Transverse colon (tissue), 4 donors: ENCODE measurements around the gene SIM2. TPM values are rescaled to one million over a fixed set of nuclear protein-coding genes. Genes with fewer than 3 reads are reported as not detected.

Experiments
- DNase-seq: peaks from one replicate; pipeline ENCODE4 v3.0.0-alpha.2; 2019
- H3K27ac ChIP-seq, 4 donors: fragments of 200-600 bp; sonication (generic); 2 replicates each; pipeline ENCODE4 v1.5.1; 2016 to 2018; ENCODE audit warnings: inconsistent platforms in 4 of 4
- H3K27me3 ChIP-seq: fragments of 200-600 bp; sonication (generic); 2 replicates; pipeline ENCODE4 v1.5.1; 2017; ENCODE audit warnings: inconsistent platforms
- H3K36me3 ChIP-seq, 4 donors: fragments of 200-600 bp; sonication (generic); 2 replicates each; pipeline ENCODE4 v1.5.1; 2017 to 2019; ENCODE audit warnings: inconsistent platforms in 4 of 4
- H3K4me1 ChIP-seq, 4 donors: fragments of 200-600 bp; sonication (generic); 2 replicates each; pipeline ENCODE4 v1.5.1; 2017 to 2020; ENCODE audit warnings: inconsistent platforms in 4 of 4
- H3K4me3 ChIP-seq, 4 donors: fragments of 200-600 bp; sonication (generic); 1 replicate in 1 of 4; 2 replicates in 3 of 4; pipeline versions ENCODE4 v1.5.1 to v1.6.1; 2017 to 2019; ENCODE audit warnings: inconsistent platforms in 4 of 4
- H3K9me3 ChIP-seq, 2 donors: fragments of 200-600 bp; sonication (generic); 2 replicates each; pipeline ENCODE4 v1.5.1; 2017 to 2019; ENCODE audit warnings: inconsistent platforms in 2 of 2
- EP300 ChIP-seq: sonication (generic); formaldehyde crosslinking; IDR thresholded peaks from one replicate; pipeline ENCODE4 v1.6.1; 2017; ENCODE audit warnings: antibody characterized with exemption, low read depth
- POLR2A ChIP-seq: fragments of 450-650 bp; IDR thresholded peaks from one replicate; pipeline ENCODE4 v1.6.1; 2016; ENCODE audit warnings: antibody characterized with exemption, mild to moderate bottlenecking, moderate library complexity
- POLR2AphosphoS5 ChIP-seq, 3 donors: sonication (generic); formaldehyde crosslinking; IDR thresholded peaks; one replicate each; pipeline ENCODE4 v1.6.1; 2016; ENCODE audit warnings: antibody characterized with exemption in 3 of 3
- WGBS, 2 donors: methylation state at CpG; one replicate each; pipeline ENCODE4 v1.1.5; 2018; ENCODE audit warnings: low coverage in 1 of 2; 5-methylcytosine and 5-hydroxymethylcytosine counted together
- in situ Hi-C, 4 donors: fragments of 200-750 bp; cut with MboI; loops; one replicate each; pipeline versions ENCODE4 v1.15.0 to v1.15.1; 2017; ENCODE audit warnings: low sequenced_read_pairs in 3 of 4, low pct_ligation_motif_present in 1 of 4, low pct_unique_long_range_greater_than_20kb in 1 of 4
- intact Hi-C: fragments of 100-400 bp; cut with DNase I; formaldehyde crosslinking; loops from one replicate; pipeline ENCODE4 v1.15.1; 2023; ENCODE audit warnings: low total_unique reads
- total RNA-seq, 4 donors: library from RNA; depleted of rRNA; stranded (reverse); fragments of >200 nt; gene quantifications; one replicate each; pipeline ENCODE4 v1.1.0, GENCODE V29; 2016
- TF ChIP-seq, protein P1 (sequence below), 5 experiments: fragments of 200-600 bp in 3 of 5; fragments of 450-650 bp in 2 of 5; sonication (generic) in 3 of 5; IDR thresholded peaks; 1 replicate in 2 of 5; 2 replicates in 3 of 5; pipeline ENCODE4 v1.5.1; 2016 to 2017; ENCODE audit warnings: antibody characterized with exemption in 5 of 5, inconsistent platforms in 3 of 5, mild to moderate bottlenecking in 2 of 5, moderate library complexity in 1 of 5

SIM2 gene
- total RNA-seq, 4 donors from 2014 or later = 0.32 TPM; not detected in 3

DNA sequence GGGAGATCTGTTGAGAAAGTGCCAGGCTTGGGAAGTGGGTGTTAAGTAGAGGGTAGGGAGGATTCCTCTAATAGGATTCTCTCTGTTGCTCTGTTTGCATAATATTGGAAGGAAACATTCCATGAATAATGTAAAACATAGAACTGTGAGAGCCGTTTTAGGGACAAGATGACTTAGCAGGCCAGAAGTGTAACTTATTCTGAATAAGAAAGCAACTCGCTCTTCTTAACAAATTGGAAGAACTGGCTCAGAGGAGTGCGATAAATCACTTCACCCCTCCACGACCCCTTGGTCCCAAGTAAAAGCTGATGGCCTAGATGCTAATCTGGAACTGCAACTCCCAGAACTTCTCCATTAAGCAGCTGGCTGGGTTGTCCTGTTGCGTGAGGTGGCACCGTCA lies 19.1 kb downstream of the SIM2 start:
- Histone ChIP-seq H3K4me3 (no peak overlapping the region), H3K4me1 (peaks cover 0 to 14% (median 6%) of the 10 kb centered on the region in 4 donors), H3K9me3 (no peaks in the 10 kb centered on the region), H3K27me3 (peaks cover 54% of the 10 kb centered on the region), H3K36me3 (no peaks in the 10 kb centered on the region), H3K27ac (no peak overlapping the region)
- intact Hi-C loops (no loop called here), in situ Hi-C loops (no loop called here)
- 84 to 90% methylated on average over 4 to 6 of the region's 6 CpGs for WGBS, 2 donors
- TF ChIP-seq POLR2AphosphoS5 (IDR thresholded peaks at IDR 0.05) (no peak), POLR2A (no peak), EP300 (no peak)
- TF ChIP-seq, protein P1, sequence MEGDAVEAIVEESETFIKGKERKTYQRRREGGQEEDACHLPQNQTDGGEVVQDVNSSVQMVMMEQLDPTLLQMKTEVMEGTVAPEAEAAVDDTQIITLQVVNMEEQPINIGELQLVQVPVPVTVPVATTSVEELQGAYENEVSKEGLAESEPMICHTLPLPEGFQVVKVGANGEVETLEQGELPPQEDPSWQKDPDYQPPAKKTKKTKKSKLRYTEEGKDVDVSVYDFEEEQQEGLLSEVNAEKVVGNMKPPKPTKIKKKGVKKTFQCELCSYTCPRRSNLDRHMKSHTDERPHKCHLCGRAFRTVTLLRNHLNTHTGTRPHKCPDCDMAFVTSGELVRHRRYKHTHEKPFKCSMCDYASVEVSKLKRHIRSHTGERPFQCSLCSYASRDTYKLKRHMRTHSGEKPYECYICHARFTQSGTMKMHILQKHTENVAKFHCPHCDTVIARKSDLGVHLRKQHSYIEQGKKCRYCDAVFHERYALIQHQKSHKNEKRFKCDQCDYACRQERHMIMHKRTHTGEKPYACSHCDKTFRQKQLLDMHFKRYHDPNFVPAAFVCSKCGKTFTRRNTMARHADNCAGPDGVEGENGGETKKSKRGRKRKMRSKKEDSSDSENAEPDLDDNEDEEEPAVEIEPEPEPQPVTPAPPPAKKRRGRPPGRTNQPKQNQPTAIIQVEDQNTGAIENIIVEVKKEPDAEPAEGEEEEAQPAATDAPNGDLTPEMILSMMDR (IDR thresholded peaks at IDR 0.05) = no peak
- no peak for DNase-seq

DNA sequence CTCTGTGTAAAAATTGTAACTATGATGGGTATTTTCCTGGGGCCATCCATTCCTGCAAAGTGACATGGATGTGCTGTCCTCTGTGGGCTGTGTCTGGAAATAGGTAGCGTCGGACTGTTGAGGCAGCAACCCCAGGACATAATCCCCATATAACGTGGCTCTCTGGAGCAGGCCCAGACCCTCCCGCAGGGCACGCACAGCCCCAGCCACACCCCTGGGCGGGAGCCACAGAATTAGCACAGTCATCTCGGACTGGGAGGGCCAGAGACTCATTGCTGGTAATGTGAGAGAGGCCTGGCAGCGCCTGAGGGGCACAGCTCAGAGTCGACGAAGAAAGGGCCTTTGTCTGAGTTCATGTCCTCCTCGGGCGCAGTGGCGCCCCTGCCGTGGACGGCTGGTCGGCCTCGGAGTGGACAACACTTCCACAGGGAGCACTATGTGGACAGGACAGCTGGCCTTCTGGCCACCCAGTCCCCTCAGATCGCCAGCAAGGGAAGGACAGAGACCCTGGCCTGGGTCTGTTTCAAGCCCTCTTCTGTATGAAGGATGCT lies 20.1 kb downstream of the SIM2 start:
- H3K36me3 ChIP-seq = no peaks in the 10 kb centered on the region
- H3K27ac ChIP-seq = peak overlapping the region; percentile 84 to 94 (median 91)
- WGBS, 2 donors = 51% methylated on average over 18 of the region's 18 CpGs; no CpG with 5 or more reads in 1 of the 2 donors
- intact Hi-C loops (no loop called here), in situ Hi-C loops (no loop called here)
- peaks cover 44% of the 10 kb centered on the region for H3K27me3 ChIP-seq
- TF ChIP-seq POLR2A = peak; percentile 66
- no peak for TF ChIP-seq EP300
- TF ChIP-seq, protein P1 (IDR thresholded peaks at IDR 0.05) = no peak
- TF ChIP-seq POLR2AphosphoS5 (IDR thresholded peaks at IDR 0.05) = peak; percentile 16 to 73 (median 64)
- peaks cover 0 to 14% (median 6%) of the 10 kb centered on the region in 4 donors for H3K4me1 ChIP-seq
- peak overlapping the region in 2 of 4 donors; percentile 13 to 23 for H3K4me3 ChIP-seq
- no peaks in the 10 kb centered on the region for H3K9me3 ChIP-seq
- DNase-seq = peak; percentile 87

DNA sequence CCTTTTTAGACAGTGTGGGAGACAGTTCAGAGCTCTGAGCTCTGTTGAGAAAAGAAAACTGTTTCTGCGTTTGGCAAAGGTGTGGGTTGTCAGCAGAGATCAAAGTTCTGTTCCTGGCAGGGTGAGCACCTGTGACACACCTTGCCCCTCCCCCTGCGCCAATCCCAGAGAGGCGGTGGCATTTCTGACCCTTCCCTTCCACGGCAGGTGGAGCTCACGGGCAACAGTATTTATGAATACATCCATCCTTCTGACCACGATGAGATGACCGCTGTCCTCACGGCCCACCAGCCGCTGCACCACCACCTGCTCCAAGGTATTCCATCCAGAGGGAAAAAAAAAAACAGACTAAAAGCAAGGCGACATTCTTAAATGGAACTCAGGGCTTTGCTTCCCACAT lies 20.7 kb downstream of the SIM2 start:
- H3K4me1 ChIP-seq = peaks cover 0 to 14% (median 6%) of the 10 kb centered on the region in 4 donors
- H3K36me3 ChIP-seq = no peaks in the 10 kb centered on the region
- intact Hi-C loops = no loop called here
- 55 to 79% methylated on average over 10 of the region's 10 CpGs for WGBS, 2 donors
- DNase-seq = peak; percentile 93
- peaks cover 38% of the 10 kb centered on the region for H3K27me3 ChIP-seq
- TF ChIP-seq POLR2A (no peak), POLR2AphosphoS5 (IDR thresholded peaks at IDR 0.05) (peak in 1 of 3 donors; percentile 38), EP300 (no peak)
- TF ChIP-seq, protein P1 (IDR thresholded peaks at IDR 0.05) = peak in 3 of 5 experiments; percentile 17 to 44 (median 34)
- H3K4me3 ChIP-seq = peak overlapping the region in 2 of 4 donors; percentile 13 to 23
- in situ Hi-C loops = no loop called here
- H3K9me3 ChIP-seq = no peaks in the 10 kb centered on the region
- H3K27ac ChIP-seq = peak overlapping the region; percentile 84 to 94 (median 91)

DNA sequence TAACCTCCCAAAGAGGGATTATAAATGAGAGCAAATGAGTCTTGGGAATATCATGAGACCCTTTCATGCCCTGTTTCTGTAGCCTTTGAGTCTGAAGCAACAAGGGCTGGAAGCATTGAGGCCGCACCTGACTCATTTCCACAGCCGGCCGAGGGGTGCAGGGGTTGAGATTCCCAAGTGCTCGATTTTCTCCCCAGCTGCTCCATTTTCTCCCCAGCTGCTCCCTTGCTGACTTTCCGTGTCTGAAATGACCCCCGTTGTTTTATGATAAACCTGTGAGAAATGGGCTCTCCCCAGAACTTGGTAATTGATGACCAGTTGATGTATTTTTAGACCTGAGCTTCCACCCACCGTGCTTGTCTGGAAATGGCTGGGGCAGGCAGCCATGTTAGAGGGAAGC lies 22.9 kb downstream of the SIM2 start:
- WGBS, 2 donors = 92 to 96% methylated on average over 5 to 7 of the region's 7 CpGs

More for the DNA sequence above, 22.9 kb downstream of the SIM2 start:
- Histone ChIP-seq H3K27me3 (peaks cover 16% of the 10 kb centered on the region), H3K4me1 (peaks cover 0 to 14% (median 6%) of the 10 kb centered on the region in 4 donors), H3K9me3 (no peaks in the 10 kb centered on the region), H3K4me3 (no peak overlapping the region), H3K36me3 (no peaks in the 10 kb centered on the region), H3K27ac (no peak overlapping the region)
- intact Hi-C loops = no loop called here
- in situ Hi-C loops = no loop called here
- no peak for DNase-seq
- no peak for TF ChIP-seq POLR2A
- TF ChIP-seq POLR2AphosphoS5 (IDR thresholded peaks at IDR 0.05) = no peak
- TF ChIP-seq, protein P1 (IDR thresholded peaks at IDR 0.05) = no peak
- no peak for TF ChIP-seq EP300
